HG02678 (cell line): ENCODE results near the gene ZNF30.
"Not testable (repeated sequence)": the region's sequence is repeated elsewhere in the genome, so short reads cannot be mapped to it uniquely, and the experiment has no call there.

Experiments used
- ATAC-seq: cut with Tn5 transposase; IDR thresholded peaks from one replicate; pipeline ENCODE4 v1.9.1; 2021; ENCODE audit warnings: mild to moderate bottlenecking, moderate library complexity; ENCODE audit not compliant: unreplicated experiment

ZNF30 gene

GRCh38 chr19:34926685-34927375 is at the start of gene ZNF30:
Gene ZNF30, plus strand, starts transcription at chr19:34926903. Its CDS starts 3,045 bp downstream, at chr19:34929948.
- ATAC-seq: peak; percentile 98

GRCh38 chr19:34879563-34879962 is 47.1 kb upstream of the ZNF30 start:
- ATAC-seq: no peak

GRCh38 chr19:34880034-34880433 is 46.7 kb upstream of the ZNF30 start:
- ATAC-seq: no peak

GRCh38 chr19:34881982-34882381 is 44.7 kb upstream of the ZNF30 start:
- no peak for ATAC-seq

GRCh38 chr19:34888091-34888490 is 38.6 kb upstream of the ZNF30 start:
- ATAC-seq: no peak

GRCh38 chr19:34900245-34900644 is 26.5 kb upstream of the ZNF30 start:
- ATAC-seq: no peak

- no peak for ATAC-seq
Measured at GRCh38 chr19:34904664-34905527, 21.8 kb upstream of the ZNF30 start.

- no peak for ATAC-seq
Measured at GRCh38 chr19:34910770-34911169, 15.9 kb upstream of the ZNF30 start.

GRCh38 chr19:34917144-34917543 is 9.6 kb upstream of the ZNF30 start:
- not testable (repeated sequence) for ATAC-seq

- ATAC-seq: no peak
Measured at GRCh38 chr19:34918190-34918589, 8.5 kb upstream of the ZNF30 start.

GRCh38 chr19:34920090-34920786 is 6.5 kb upstream of the ZNF30 start:
- ATAC-seq: not testable (repeated sequence)

GRCh38 chr19:34925278-34925855 is 1.3 kb upstream of the ZNF30 start:
- no peak for ATAC-seq

- ATAC-seq: no peak
Measured at GRCh38 chr19:34926361-34926684, 380 bp upstream of the ZNF30 start.

GRCh38 chr19:34932494-34932893 is 5.8 kb downstream of the ZNF30 start:
- ATAC-seq: no peak

GRCh38 chr19:34936184-34936583 is 9.5 kb downstream of the ZNF30 start:
- ATAC-seq: no peak

- ATAC-seq: no peak
Measured at GRCh38 chr19:34938886-34939285, 12.2 kb downstream of the ZNF30 start.

GRCh38 chr19:34943861-34944573 is 17.3 kb downstream of the ZNF30 start:
- no peak for ATAC-seq

- ATAC-seq: no peak
Measured at GRCh38 chr19:34953092-34953491, 26.4 kb downstream of the ZNF30 start.

- no peak for ATAC-seq
Measured at GRCh38 chr19:34957830-34958751, 31.4 kb downstream of the ZNF30 start.

GRCh38 chr19:34959021-34959420 is 32.3 kb downstream of the ZNF30 start:
- ATAC-seq: no peak
